GM23338 (cell line): Measurements from ENCODE around the gene CGB1.
"Not testable (repeated sequence)": the region's sequence is repeated elsewhere in the genome, so short reads cannot be mapped to it uniquely, and the experiment has no call there.

ENCODE experiments used
- CREB1 ChIP-seq: fragments of 250-450 bp; sonication (Bioruptor Pico); IDR thresholded peaks from 2 replicates; pipeline ENCODE4 v1.5.0; 2020; ENCODE audit warnings: low read depth, mild to moderate bottlenecking, moderate library complexity
- EZH2 ChIP-seq: fragments of 200-600 bp; sonication (generic); IDR thresholded peaks from one replicate; pipeline ENCODE4 v1.8.0; 2017; ENCODE audit warnings: antibody characterized with exemption, mild to moderate bottlenecking, low read depth; ENCODE audit not compliant: unreplicated experiment
- EZH2phosphoT487 ChIP-seq: fragments of 200-600 bp; sonication (generic); IDR thresholded peaks from one replicate; pipeline ENCODE4 v1.8.1; 2018; ENCODE audit warnings: antibody characterized with exemption; ENCODE audit not compliant: unreplicated experiment
- JUNB ChIP-seq: IDR thresholded peaks from one replicate; pipeline ENCODE4 v1.6.1; 2016; ENCODE audit warnings: antibody characterized with exemption; ENCODE audit not compliant: unreplicated experiment
- NANOG ChIP-seq: IDR thresholded peaks from 2 replicates; pipeline ENCODE4 v1.6.1; 2016; ENCODE audit warnings: antibody characterized with exemption, borderline replicate concordance
- POLR2AphosphoS5 ChIP-seq: IDR thresholded peaks from 2 replicates; pipeline ENCODE4 v1.6.1; 2016; ENCODE audit warnings: antibody characterized with exemption, low read depth
- STAT1 ChIP-seq: IDR thresholded peaks from one replicate; pipeline ENCODE4 v1.6.1; 2016; ENCODE audit warnings: antibody characterized with exemption; ENCODE audit not compliant: unreplicated experiment
- ZNF114 ChIP-seq: fragments of 250-450 bp; sonication (Bioruptor Pico); IDR thresholded peaks from 2 replicates; pipeline ENCODE4 v1.5.0; 2020; ENCODE audit warnings: mild to moderate bottlenecking, moderate library complexity
- ZNF331 ChIP-seq: fragments of 250-450 bp; sonication (Bioruptor Pico); IDR thresholded peaks from 2 replicates; pipeline ENCODE4 v1.5.0; 2020; ENCODE audit warnings: low read depth, mild to moderate bottlenecking, moderate library complexity
- ZNF462 ChIP-seq: fragments of 250-450 bp; sonication (Bioruptor Pico); IDR thresholded peaks from 2 replicates; pipeline ENCODE4 v1.5.0; 2020; ENCODE audit warnings: mild to moderate bottlenecking, moderate library complexity
- TF ChIP-seq, protein P1 (sequence below), 2 experiments: fragments of 200-600 bp in 1 of 2; sonication (generic) in 1 of 2; conservative IDR thresholded peaks; 2 replicates each; pipeline versions ENCODE4 v1.5.1 to v1.6.1; 2016 to 2017; ENCODE audit warnings: antibody characterized with exemption in 2 of 2, low read depth in 2 of 2, mild to moderate bottlenecking in 2 of 2, moderate library complexity in 1 of 2
- TF ChIP-seq, protein P2 (sequence below): IDR thresholded peaks from one replicate; pipeline ENCODE4 v1.6.1; 2018; ENCODE audit warnings: antibody characterized with exemption; ENCODE audit not compliant: unreplicated experiment
- TF ChIP-seq, protein P3 (sequence below): IDR thresholded peaks from 2 replicates; pipeline ENCODE4 v1.6.1; 2016; ENCODE audit warnings: antibody characterized with exemption

DNA sequence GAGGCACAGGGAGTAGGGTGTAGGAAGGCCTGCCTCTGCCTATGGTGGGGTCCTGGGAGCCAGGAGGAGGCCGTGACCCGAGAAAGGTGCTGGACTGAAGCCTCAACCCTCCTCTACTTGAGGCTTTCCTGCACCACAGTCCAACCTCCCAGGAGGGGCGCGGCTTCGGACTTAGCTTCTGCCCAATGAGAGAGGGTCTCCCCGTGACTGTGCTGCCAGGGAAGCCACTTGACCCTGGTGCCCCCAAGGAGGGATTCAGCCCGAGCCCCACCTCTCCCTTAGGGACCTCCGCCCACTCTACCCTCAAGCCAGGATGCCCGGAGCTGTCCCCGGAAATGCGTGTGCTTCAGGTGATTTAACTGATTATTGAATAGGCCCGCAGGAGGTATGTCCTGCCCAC, 12.3 kb upstream of the CGB1 start, which contains the start of gene CGB8:
- not testable (repeated sequence) for TF ChIP-seq POLR2AphosphoS5; EZH2; EZH2phosphoT487; ZNF331 (CRISPR knock-in tag); NANOG; CREB1; ZNF114 (CRISPR knock-in tag); ZNF462 (CRISPR knock-in tag); JUNB; STAT1
- TF ChIP-seq, protein P1, sequence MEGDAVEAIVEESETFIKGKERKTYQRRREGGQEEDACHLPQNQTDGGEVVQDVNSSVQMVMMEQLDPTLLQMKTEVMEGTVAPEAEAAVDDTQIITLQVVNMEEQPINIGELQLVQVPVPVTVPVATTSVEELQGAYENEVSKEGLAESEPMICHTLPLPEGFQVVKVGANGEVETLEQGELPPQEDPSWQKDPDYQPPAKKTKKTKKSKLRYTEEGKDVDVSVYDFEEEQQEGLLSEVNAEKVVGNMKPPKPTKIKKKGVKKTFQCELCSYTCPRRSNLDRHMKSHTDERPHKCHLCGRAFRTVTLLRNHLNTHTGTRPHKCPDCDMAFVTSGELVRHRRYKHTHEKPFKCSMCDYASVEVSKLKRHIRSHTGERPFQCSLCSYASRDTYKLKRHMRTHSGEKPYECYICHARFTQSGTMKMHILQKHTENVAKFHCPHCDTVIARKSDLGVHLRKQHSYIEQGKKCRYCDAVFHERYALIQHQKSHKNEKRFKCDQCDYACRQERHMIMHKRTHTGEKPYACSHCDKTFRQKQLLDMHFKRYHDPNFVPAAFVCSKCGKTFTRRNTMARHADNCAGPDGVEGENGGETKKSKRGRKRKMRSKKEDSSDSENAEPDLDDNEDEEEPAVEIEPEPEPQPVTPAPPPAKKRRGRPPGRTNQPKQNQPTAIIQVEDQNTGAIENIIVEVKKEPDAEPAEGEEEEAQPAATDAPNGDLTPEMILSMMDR (conservative IDR thresholded peaks at IDR 0.05; ENCODE audit: low read depth in 2 of 2): not testable (repeated sequence)
- TF ChIP-seq, protein P2, sequence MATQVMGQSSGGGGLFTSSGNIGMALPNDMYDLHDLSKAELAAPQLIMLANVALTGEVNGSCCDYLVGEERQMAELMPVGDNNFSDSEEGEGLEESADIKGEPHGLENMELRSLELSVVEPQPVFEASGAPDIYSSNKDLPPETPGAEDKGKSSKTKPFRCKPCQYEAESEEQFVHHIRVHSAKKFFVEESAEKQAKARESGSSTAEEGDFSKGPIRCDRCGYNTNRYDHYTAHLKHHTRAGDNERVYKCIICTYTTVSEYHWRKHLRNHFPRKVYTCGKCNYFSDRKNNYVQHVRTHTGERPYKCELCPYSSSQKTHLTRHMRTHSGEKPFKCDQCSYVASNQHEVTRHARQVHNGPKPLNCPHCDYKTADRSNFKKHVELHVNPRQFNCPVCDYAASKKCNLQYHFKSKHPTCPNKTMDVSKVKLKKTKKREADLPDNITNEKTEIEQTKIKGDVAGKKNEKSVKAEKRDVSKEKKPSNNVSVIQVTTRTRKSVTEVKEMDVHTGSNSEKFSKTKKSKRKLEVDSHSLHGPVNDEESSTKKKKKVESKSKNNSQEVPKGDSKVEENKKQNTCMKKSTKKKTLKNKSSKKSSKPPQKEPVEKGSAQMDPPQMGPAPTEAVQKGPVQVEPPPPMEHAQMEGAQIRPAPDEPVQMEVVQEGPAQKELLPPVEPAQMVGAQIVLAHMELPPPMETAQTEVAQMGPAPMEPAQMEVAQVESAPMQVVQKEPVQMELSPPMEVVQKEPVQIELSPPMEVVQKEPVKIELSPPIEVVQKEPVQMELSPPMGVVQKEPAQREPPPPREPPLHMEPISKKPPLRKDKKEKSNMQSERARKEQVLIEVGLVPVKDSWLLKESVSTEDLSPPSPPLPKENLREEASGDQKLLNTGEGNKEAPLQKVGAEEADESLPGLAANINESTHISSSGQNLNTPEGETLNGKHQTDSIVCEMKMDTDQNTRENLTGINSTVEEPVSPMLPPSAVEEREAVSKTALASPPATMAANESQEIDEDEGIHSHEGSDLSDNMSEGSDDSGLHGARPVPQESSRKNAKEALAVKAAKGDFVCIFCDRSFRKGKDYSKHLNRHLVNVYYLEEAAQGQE: not testable (repeated sequence)
- TF ChIP-seq, protein P3, sequence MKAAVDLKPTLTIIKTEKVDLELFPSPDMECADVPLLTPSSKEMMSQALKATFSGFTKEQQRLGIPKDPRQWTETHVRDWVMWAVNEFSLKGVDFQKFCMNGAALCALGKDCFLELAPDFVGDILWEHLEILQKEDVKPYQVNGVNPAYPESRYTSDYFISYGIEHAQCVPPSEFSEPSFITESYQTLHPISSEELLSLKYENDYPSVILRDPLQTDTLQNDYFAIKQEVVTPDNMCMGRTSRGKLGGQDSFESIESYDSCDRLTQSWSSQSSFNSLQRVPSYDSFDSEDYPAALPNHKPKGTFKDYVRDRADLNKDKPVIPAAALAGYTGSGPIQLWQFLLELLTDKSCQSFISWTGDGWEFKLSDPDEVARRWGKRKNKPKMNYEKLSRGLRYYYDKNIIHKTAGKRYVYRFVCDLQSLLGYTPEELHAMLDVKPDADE: not testable (repeated sequence)
